ENCODE results near the gene NFIC.

Gene NFIC

DNA sequence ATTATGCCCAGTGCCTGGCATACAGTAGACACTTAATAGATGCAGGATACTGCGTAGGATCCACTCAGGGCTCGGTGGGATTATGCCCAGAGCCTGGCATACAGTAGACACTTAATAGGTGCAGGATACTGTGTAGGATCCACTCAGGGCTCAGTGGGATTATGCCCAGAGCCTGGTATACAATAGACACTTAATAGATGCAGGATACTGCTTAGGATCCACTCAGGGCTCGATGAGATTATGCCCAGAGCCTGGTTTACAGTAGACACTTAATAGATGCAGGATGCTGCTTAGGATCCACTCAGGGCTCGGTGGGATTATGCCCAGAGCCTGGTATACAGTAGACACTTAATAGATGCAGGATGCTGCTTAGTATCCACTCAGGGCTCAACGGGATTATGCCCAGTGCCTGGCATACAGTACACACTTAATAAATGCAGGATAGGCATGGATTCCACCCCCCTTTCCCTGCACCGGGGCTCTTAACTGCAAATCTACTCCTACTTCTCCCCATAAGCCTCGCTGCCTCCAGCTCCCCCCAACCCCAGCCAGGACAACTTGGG is 89.1 kb downstream of the NFIC start:
- no peak for DNase-seq

DNA sequence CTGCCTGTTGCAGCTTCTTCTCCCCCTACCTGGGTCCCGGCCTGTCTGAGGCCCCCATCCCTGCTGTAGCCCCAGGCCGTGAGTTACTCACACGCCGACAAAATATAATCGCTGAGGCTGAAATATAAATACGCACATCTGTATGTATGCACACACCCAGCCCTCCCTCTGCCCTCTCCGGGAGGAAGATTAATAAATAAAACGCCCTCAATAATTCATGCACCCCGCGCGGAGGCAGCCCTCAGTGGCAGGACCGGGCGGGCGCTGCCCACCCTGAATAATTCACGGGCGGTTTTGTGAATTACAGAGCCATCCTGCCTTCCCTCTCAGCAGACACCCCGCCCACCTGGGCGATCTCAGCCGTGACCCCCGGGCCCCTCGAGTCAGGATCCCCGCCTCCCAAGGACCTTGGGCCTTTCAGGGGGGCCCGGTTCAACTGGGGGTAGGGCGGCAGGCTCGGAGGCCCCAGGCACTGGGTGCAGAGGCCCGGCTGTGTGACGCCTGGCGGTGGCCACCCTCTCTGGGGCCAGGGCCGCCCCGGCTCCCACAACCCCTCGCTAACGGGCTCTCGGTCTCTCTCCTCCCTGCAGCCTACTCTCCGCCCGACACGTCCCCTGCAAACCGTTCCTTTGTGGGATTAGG is 89.7 kb downstream of the NFIC start:
- DNase-seq: no peak

DNA sequence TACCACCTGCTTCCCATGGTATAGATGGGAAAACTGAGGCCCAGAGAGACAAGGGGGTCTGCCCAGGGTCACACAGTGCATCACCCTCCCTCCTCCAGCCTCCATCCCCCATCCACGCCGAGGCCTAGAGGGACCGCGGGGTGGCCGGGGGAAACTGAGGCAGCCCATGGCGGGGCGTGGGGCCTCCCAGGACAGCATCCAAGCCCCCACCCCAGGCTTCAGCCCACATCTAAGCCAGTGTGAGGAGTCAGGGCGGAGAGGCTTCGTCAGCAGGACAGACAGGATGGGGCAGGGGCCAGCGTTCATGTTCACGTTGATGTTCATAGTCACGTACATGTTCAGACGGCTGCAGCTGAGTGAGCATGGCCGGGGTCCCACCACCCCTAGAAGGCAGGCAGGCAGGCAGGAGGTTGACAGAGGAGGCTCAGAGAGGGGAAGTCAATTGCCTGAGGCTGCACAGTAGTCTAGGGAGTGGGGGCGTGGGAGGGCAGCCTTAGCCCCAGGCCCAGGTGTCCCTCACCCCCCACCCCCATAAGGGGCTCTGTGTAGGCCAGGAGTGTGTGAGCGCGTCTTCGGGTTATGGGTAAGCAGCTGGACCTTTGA is 90.6 kb downstream of the NFIC start:
- DNase-seq: no peak

DNA sequence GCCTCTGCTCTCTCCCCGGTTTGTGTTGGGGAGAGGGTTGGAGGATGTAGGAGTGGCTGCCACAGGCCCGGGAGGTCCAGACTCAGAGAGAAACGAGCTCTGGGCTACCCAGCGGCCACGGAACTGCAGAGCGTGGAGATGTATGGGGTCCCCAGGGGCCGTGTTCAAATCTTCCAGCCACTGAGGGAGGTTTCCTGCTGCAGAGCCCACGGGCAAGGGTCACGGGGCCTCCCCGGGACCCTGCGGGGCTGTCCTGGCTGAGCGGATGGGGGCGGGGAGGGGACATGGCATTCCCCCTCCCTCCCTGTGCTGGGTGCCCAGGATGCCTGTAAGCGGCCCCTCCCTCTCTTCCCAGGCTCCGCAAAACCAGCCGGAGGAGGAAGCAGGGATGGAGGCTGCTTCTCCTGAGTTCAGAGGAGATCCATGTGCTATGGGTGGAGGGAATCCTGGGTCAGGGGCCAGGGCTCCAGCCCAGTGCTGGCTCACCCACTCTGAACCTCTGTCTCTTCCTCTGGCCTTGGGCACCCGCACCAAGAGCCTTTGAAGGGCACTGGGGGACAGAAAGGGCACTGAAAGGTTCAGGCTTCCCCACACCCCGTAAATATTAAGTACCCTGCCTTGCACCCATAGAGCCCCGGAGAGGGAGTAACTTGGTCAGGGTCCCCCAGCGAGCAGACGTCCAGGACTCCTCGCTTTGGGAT is 91.3 kb downstream of the NFIC start:
- no peak for DNase-seq

DNA sequence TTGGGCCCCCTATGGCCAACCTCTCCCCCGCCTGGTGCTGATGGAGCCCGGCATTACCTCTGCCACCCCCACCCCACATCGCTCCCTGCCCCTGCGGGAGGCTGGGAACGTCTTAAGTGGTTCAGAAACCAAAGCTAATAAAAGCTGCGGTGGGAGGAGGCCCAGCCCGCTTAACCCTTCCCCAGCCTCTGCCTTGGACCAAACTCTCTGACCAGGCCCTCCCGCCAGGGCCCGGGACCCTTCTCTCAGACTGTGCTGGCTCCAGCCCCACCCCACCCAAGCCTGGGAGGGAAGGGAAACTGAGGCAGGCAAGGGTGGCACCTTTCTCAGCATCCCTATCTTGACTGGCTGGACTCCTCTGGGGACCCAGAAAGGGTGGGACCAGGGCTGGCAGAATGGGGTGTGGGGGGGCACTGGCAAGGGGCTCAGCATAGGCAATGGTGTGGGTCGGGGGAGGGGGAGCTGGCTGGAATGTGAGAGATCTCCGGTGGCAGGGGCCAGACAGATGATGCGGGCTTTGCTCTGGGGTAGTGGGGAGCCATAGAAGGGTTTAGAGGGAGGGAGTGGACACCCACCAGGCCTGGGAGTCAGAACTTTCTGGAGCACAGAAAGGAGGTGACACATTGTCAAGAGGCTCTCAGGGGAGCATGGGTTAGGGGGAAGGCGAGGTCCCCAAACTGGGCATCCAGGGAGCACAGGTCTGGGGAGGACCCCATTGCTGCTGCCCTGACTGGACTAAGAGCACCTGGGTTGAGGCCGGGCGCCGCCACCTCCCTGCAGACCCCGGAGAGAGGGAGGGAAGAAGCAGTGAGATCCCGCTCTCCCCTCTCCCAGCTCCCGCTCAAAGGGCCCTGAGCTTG is 92.1 kb downstream of the NFIC start:
- DNase-seq: no peak

DNA sequence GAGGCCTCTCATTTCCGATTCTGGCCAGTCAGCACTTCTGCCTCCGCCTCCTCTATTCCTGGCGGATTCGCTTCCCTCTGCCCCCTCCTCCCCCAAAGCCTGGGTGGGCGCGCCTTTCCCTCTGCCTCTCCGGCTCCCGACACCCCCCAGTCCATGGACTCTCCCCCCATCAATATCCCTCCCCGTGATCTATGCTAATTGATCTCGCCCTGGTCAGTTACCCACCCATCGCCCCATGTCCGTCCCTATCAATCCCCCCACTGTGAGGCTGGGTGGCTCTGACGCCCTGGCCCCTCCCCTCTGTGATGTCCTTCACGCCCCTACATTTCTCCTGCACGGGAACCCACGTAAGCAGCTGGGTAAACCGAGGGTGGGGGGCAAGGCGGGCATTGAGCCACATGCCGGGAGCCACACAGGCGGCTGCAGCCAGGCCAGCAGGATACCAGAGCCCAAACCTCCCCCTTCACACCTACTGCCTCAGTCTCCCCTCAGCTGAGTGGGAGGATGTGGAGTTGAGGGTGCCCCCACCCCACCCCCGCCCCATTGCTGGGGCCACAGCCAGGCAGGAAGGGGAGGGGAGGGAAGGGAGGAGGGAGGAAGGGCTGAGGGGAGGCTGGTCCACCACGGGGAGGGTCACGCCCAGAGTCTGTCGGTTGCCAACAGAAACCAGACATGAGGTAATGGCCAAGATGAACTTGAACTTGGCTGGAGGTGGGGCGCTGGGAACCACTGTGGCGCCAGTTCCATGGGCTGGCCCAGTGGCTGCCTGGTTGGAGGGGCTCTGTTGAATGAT is 92.9 kb downstream of the NFIC start:
- DNase-seq: no peak

DNA sequence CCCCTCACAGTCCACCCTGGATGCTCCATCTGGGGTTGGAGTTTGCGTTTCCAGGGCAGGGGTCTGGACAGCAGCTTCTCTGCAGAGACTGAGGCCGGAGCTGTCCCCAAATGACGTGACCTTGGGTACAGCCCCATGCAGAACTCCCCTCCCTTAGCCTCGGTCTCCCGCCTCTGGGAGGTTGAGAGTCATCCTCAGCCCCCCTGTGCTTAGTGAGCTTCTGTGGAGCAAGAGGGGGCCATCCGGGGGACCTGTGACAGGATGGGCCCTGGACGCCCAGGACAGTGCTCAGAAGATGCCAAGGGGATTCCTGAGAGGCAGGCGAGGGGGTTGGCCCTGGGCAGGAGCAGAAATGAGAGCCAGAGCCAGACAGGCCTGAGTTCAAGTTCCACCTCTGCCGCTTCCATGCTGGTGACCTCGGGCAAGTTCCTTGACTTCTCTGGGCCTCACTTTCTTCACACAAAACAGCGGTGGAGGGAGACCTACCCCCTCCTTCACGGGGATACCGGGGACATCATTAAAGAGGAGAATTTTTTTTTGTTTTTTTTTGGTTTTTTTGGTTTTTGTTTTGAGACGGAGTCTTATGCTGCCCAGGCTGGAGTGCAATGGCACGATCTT is 93.7 kb downstream of the NFIC start:
- DNase-seq: no peak

DNA sequence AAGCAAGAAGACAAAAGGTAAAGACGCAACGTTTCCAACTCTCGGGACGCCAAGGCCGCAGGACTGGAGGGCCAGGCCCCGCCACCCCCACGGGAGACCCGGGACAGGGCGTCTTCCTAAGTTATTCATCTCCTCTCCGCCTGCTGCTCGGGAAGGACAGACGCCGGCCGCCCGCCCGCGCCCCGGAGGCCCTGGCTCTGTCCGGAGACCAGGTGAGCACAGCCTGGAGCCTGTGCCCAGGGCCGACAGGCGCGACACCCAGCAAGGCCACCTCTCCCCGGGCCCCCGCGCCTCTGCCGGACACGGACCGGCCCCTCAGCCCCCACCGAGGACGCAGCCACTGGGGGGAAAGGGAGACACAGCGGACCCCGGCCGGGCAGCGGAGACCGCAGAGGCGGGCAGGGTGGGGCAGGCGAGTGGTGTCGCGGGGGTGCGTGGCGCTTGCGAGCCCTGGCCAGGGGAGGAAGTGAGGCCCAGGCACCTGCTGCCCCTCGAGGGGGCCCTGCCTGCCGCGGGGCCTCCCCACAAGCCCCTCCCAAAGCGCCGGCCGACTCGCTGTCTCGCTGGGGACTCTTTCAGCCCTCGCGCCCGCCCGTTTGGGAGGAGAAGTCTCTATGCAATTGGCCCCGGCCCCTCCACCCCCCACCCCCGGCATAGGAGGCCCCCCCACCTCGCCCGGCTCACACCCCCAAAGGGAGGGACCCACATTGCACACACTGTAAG is 96.8 kb downstream of the NFIC start:
- no peak for DNase-seq

DNA sequence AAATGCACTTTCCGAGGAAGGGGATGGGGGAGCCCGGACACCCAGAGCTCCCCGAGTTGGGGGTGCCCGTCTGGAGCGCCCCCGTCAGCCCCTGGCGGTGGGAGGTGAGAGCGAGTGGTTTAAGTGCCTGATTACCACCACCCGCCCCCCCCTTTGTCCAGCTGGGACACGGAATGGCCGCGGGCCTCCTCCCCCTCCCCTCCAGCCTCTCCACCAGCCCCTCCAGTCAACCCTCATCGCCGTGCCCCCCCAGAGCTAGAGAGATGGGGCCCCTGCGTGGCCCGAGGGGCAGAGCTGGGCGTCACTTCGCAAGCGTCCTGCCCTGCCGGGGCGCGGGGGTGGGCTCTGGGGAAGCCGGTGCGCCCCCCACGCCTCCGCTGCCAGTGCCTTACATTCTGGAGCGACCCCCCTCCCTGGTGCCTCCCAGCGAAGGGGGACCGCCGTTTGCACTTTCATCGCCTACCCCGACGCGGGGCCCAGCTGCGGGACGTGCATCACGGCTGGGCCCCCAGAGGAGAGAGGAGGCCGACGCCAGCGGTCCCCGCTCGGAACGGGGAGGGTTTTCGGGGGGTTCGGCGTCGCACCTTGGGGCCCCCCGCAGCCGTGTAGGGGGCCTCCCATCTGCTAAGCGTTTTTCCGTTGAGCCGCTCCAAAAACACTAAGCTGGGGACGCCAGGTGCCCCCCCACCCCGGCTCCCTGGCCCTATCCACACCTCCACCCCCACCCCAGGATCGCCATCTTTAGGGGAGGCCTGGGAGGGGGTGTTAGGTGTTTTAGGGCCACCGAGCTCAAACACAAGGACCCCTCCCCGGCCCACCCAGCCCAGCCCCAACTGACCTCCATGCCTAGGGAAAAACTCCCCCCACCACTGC is 97.6 kb downstream of the NFIC start:
- DNase-seq: no peak

DNA sequence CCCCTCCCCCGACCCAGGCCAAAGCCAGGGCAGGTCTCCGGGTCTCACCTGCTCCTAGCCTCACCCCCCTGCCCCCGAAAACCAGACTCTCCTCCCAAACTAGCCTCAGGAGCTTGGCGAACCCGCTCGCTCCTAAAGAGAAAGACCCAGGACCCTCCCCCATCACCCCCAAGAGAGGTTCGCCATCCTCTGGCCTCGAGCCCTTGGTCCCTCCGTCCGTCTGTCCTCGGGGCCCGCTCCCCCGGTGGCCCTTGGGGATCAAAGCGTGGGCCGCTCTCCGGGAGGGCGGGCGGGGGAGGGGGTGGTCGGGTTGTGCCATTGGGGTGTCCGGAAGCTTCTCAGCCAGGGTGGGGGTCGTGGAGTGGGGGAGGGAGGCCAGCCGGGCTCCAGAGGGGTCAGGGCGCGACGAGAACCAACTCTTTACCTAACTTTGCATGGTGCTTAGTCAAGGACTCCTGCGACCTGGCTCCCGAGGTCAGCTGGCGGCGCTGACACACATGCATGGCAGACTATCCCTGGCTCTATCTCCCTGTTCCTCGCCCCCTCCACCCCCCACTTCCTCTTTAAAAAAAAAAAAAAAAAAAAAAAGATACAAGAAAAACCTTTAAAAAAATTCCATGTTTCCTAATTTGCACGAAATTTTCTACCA is 98.3 kb downstream of the NFIC start:
- no peak for DNase-seq

DNA sequence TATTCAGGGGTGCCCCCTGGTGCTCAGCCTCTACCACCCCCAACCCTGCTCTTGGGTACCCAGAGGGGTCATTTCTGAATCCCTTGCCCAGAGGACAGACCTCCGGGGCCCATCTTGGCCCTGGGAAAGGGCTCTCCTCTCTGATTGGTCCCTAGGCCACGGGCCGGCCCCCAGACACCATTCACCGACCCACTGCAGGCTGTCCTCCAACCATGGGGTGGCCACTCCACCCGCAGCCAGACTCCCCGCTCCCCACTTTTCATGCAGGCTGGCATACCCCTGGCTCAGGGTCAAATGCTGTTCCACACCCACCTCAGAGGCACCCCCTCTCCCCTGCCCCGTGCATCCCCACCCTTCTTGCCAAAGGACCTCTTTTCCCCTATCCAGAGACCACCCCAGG is 99.2 kb downstream of the NFIC start:
- no peak for DNase-seq

DNA sequence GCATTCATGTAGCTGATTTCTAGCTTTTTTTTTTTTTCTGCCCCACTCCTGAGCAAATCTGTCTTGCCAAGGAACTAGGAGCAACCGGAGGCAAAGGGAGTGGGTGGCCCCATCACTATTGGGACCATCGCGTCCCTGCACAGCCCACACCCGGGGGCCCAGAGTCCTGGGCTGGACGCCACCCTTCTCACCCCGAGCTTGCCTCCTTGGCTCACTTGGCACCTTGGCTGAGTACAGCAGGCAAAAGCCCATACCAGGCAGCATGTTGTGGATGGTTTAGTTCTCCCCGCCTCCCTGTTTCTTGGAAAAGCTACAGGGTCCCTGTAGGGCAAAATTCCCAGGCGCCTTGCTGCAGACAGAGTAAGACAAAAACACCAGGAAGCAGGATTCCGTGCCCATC is 100.3 kb downstream of the NFIC start:
- DNase-seq: no peak

DNA sequence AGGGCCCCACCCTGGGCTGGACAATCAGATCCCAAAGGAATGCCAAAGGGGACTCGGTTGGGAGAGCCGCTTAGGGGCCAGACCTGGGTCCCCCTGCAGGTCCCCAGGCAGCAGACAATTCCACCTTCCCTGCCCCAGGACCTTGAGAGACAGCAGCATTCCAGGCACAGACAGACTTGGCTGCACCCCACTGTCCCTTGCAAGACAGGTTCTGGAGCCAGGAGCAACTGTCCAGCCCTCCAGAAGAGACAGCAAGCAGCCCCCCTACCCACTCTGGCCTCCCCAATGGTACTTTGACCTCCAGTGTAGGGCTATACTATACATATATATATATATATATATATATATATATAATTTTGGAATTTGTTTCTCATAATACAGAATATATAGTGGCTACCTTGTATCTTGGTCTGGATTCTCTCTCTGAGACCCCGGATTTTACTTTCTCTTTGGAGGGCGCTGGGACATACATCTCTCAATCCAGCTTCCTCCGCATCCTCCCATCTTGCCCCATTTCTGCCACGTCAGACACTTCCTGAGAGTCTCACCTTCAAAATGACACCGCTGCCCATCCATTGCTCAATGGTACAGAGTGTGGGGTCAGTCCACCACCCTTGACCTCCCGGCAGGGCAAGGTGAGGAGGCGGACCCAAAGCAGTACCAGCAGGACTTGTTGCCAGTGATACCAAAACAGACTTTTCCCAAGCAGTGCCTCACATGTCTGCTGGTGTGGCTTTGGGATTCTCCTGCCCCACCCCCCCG is 101.2 kb downstream of the NFIC start:
- DNase-seq: no peak

DNA sequence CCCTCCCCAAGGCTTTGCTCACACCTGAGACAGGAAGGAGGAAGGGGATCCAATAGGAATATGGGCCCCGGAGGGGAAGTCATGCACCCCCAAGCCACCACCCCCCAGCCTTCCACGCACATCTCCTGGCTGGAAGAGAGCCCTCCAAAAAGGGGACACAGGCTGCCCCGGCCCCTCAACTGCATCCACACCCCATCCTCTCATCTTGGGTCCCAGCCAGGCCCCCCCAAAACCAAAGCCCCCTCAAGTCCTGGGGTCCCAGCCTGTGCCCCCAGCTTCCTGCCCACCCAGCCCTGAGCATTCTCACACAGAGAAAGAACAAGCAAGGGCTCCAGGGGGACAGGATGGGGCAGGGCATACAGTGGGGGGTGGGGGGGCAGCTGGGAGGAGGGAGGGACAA is 101.8 kb downstream of the NFIC start:
- DNase-seq: no peak

DNA sequence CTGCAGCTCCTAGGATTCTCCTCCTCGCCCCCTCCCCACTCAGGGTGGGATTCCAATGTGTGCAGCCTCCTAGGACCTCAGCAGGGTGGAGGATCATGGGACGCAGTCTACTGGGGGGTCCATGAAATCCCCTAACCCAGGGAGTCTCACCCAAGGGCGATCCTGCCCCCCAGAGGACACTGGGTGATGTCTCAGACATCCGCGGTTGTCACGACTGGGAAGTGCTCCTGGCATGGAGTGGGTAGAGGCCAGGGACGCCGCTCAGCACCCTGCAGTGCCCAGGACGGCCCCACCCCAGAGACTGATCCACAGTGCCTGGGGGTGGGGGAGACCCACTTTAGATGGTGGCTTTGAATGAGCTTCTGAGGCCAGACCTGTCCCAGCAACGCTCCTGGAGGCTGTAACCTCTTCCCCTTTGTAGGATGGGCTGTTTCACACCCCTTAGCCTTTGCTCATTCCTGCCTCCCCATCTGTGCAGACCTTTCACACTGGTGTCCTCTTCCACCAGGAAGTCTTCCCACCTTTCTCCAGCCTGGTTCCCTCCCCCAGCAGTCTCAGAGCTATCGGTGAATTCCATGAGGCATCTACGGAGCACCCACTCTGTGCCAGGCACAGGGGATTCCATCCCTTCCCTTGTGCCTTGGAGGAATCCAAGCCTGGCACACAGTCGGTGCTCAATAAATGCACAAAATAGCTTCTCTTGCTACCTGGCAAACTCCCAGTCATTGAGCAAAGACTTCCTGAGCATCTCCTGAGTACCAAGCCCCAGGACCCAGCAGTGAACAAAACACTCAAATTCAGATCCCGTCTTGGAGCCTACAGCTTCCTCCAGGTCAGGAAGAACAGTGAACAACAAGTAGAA is 103.5 kb downstream of the NFIC start:
- DNase-seq: no peak

DNA sequence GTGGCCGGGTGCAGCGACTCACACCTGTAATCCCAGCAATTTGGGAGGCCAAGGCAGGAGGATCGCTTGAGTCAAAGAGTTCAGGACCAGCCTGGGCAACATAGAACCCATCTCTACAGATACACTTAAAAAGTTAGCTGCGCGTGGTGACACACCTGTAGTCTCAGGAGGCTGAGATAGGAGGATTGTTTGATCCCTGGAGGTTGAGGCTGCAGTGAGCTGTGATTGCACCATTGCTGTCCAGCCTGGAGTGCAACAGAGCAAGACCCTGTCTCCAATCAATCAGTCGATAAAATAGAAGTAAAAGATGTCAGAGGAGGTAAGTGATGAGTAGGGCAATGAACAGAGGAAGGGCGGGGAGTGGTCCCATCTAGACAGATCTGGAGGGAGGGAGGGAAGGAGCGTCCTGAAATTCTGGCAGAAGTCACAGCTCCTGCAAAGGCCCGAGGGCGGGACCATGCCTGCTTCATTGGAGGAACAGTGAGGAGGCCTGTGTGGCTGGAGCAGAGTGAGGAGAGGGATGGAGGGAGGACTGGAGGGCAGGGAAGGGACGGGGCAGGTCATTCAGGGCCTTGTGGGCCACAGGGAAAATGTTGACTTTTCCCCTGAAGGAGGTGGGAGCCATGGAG is 104.2 kb downstream of the NFIC start:
- no peak for DNase-seq

DNA sequence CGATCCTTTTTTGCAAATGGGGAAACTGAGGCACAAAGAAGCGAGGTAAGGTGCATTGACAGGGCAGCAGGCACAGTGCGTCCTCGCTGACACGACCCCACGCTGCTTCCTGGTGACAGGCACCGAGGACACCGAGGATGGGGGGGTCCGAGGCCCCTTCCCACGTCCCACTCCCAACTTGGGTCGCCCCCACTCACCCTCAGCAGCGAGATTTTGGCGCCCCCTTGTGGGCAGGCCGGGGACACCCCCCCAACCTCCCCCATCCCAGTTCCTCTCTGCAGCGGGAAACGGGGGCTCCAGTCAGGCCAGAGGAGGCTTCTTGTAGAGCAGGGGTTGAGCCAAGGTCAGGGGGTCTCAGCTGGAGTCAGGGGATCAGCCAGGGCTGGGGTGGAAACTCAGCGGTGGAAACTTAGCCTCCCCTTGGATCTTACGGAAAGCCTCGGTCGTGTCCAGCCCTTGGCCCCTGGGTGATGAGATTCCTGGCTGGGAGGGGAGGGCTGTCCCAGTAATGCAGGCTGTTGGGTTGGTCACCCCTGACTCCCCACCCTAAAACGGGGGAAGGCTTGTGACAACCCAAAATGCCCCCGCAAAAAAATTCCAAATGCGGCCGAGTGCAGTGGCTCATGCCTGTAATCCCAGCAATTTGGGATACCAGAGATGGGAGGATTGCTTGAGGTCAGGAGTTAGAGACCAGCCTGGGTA is 105.7 kb downstream of the NFIC start:
- DNase-seq: no peak

Measured in NCI-H1436 treated with DMSO at 0.1 percent for 48 hours (cell line).